H1 (cell line): ENCODE results near the gene NEDD4. TPM values are rescaled to one million over a fixed set of nuclear protein-coding genes. Genes with fewer than 3 reads are reported as not detected.
"Not testable (repeated sequence)": the region's sequence is repeated elsewhere in the genome, so short reads cannot be mapped to it uniquely, and the experiment has no call there.

Source experiments
- CTCF ChIA-PET: fragments of 300-600 bp; sonication (Branson Sonifier 250); formaldehyde crosslinking; loops from one replicate; lab custom pipeline; 2021; ENCODE audit not compliant: partially characterized antibody; lab: Charles Lee
- POLR2A ChIA-PET: fragments of 300-600 bp; sonication (Branson Sonifier 250); formaldehyde crosslinking; loops from one replicate; lab custom pipeline; 2021; ENCODE audit warnings: inconsistent platforms; ENCODE audit not compliant: partially characterized antibody; lab: Charles Lee
- DNase-seq, 2 experiments: peaks; one replicate each; pipeline versions ENCODE4 v3.0.0 to v3.0.0-alpha.2; 2010 to 2022; ENCODE audit warnings: low spot score in 2 of 2, low read depth in 1 of 2, mixed read lengths in 1 of 2
- FAIRE-seq: peaks from 2 replicates; lab custom pipeline; 2011; peaks lifted over from hg19 to GRCh38; lab: Jason Lieb, UNC
- H2AFZ ChIP-seq: 2 replicates; pipeline ENCODE4 v1.8.1; 2012; ENCODE audit warnings: low read length, inconsistent platforms
- H2AK5ac ChIP-seq: 2 replicates; pipeline ENCODE4 v1.6.1; 2013; ENCODE audit warnings: low read depth, low read length
- H2BK120ac ChIP-seq: replicated peaks from 2 replicates; pipeline ENCODE3; 2013; ENCODE audit warnings: low read depth, low read length, inconsistent platforms
- H2BK12ac ChIP-seq: 2 replicates; pipeline ENCODE4 v1.6.1; 2013; ENCODE audit warnings: low read depth, low read length
- H2BK15ac ChIP-seq: 2 replicates; pipeline ENCODE4 v1.6.1; 2013; ENCODE audit warnings: low read length
- H2BK20ac ChIP-seq: 2 replicates; pipeline ENCODE4 v1.6.1; 2013; ENCODE audit warnings: low read length
- H2BK5ac ChIP-seq: 2 replicates; pipeline ENCODE4 v1.6.1; 2013; ENCODE audit warnings: low read depth, low read length
- H3K14ac ChIP-seq: 2 replicates; pipeline ENCODE4 v1.6.1; 2013; ENCODE audit warnings: inconsistent platforms; ENCODE audit not compliant: insufficient read length
- H3K18ac ChIP-seq: 2 replicates; pipeline ENCODE4 v1.6.1; 2013; ENCODE audit warnings: low read length; ENCODE audit errors: extremely low read depth
- H3K23ac ChIP-seq: 2 replicates; pipeline ENCODE4 v1.6.1; 2013; ENCODE audit warnings: inconsistent platforms; ENCODE audit not compliant: insufficient read length
- H3K23me2 ChIP-seq: 2 replicates; pipeline ENCODE4 v1.6.1; 2013; ENCODE audit warnings: low read depth, low read length
- H3K27ac ChIP-seq: 2 replicates; pipeline ENCODE4 v1.6.1; 2011; ENCODE audit warnings: low read depth, low read length, inconsistent platforms
- H3K27me3 ChIP-seq, 4 experiments: replicated peaks in 1 of 4; 1 replicate in 1 of 4; 2 replicates in 3 of 4; pipeline versions ENCODE4 v1.6.1 to v1.8.1; 2011 to 2013; ENCODE audit warnings: low read length in 3 of 4, mild to moderate bottlenecking in 3 of 4, inconsistent platforms in 2 of 4, mixed read lengths in 2 of 4, moderate library complexity in 1 of 4; ENCODE audit not compliant: control insufficient read depth in 3 of 4, insufficient read depth in 3 of 4; ENCODE audit errors: extremely low read depth in 1 of 4
- H3K36me3 ChIP-seq, 4 experiments: 2 replicates each; pipeline versions ENCODE4 v1.6.1 to v1.8.1; 2011 to 2013; ENCODE audit warnings: mild to moderate bottlenecking in 4 of 4, low read length in 3 of 4, moderate library complexity in 2 of 4, control low read depth in 1 of 4, inconsistent platforms in 1 of 4; ENCODE audit not compliant: insufficient read depth in 4 of 4, control insufficient read depth in 2 of 4
- H3K4ac ChIP-seq: replicated peaks from 2 replicates; pipeline ENCODE3; 2013; ENCODE audit warnings: low read length, low read depth, mixed read lengths, inconsistent platforms; ENCODE audit not compliant: insufficient read length
- H3K4me1 ChIP-seq, 4 experiments: replicated peaks in 1 of 4; 1 replicate in 1 of 4; 2 replicates in 3 of 4; pipeline versions ENCODE4 v1.6.1 to v1.8.1; 2011 to 2013; ENCODE audit warnings: low read length in 3 of 4, inconsistent platforms in 2 of 4, mixed read lengths in 1 of 4; ENCODE audit not compliant: insufficient read depth in 4 of 4, control insufficient read depth in 3 of 4
- H3K4me2 ChIP-seq, 2 experiments: 2 replicates each; pipeline versions ENCODE4 v1.6.1 to v1.8.1; 2011 to 2013; ENCODE audit warnings: low read depth in 2 of 2, low read length in 2 of 2, control low read depth in 1 of 2, inconsistent platforms in 1 of 2, mild to moderate bottlenecking in 1 of 2; ENCODE audit not compliant: insufficient read depth in 1 of 2
- H3K4me3 ChIP-seq, 4 experiments: fragments of 200-600, 300-600 bp in 1 of 4; sonication (generic), shearing (Covaris generic), sonication (Bioruptor Twin) in 1 of 4; 2 replicates each; pipeline versions ENCODE4 v1.5.1 to v1.8.1; 2011 to 2016; ENCODE audit warnings: low read length in 4 of 4, low read depth in 3 of 4, control low read depth in 2 of 4, inconsistent platforms in 2 of 4, mild to moderate bottlenecking in 2 of 4, mixed read lengths in 1 of 4, moderate library complexity in 1 of 4; ENCODE audit not compliant: insufficient read depth in 2 of 4; ENCODE audit errors: extremely low read depth in 1 of 4
- H3K56ac ChIP-seq: replicated peaks from 2 replicates; pipeline ENCODE3; 2013; ENCODE audit warnings: low read depth, mild to moderate bottlenecking, mixed read lengths, low read length, inconsistent platforms; ENCODE audit not compliant: insufficient read length
- H3K79me1 ChIP-seq: 2 replicates; pipeline ENCODE4 v1.6.1; 2013; ENCODE audit warnings: low read depth, low read length, control low read depth
- H3K79me2 ChIP-seq, 2 experiments: 2 replicates each; pipeline versions ENCODE4 v1.6.1 to v1.8.1; 2012 to 2013; ENCODE audit warnings: low read length in 2 of 2, mild to moderate bottlenecking in 2 of 2, inconsistent platforms in 1 of 2; ENCODE audit not compliant: insufficient read depth in 2 of 2, control insufficient read depth in 1 of 2
- H3K9ac ChIP-seq, 4 experiments: replicated peaks in 1 of 4; 1 replicate in 1 of 4; 2 replicates in 3 of 4; pipeline versions ENCODE4 v1.6.1 to v1.8.1; 2011 to 2013; ENCODE audit warnings: low read depth in 3 of 4, low read length in 3 of 4, control low read depth in 2 of 4, mild to moderate bottlenecking in 2 of 4, moderate library complexity in 2 of 4, inconsistent platforms in 1 of 4; ENCODE audit errors: extremely low read depth in 1 of 4
- H3K9me3 ChIP-seq, 2 experiments: 2 replicates each; pipeline versions ENCODE4 v1.6.1 to v1.8.1; 2012 to 2013; ENCODE audit warnings: mild to moderate bottlenecking in 2 of 2, moderate library complexity in 2 of 2, control low read depth in 1 of 2, inconsistent platforms in 1 of 2, low read depth in 1 of 2, low read length in 1 of 2, mixed read lengths in 1 of 2; ENCODE audit not compliant: insufficient read depth in 2 of 2
- H4K20me1 ChIP-seq, 2 experiments: replicated peaks in 1 of 2; 2 replicates each; pipeline versions ENCODE3 to v1.8.1; 2011 to 2013; ENCODE audit warnings: inconsistent platforms in 2 of 2, low read length in 2 of 2, mild to moderate bottlenecking in 1 of 2; ENCODE audit not compliant: insufficient read depth in 2 of 2, control insufficient read depth in 1 of 2
- H4K5ac ChIP-seq: 2 replicates; pipeline ENCODE4 v1.6.1; 2013; ENCODE audit warnings: low read length, low read depth, mixed read lengths, inconsistent platforms; ENCODE audit not compliant: insufficient read length
- H4K8ac ChIP-seq: 2 replicates; pipeline ENCODE4 v1.8.0; 2013; ENCODE audit warnings: mild to moderate bottlenecking, moderate library complexity, low read length, inconsistent platforms; ENCODE audit not compliant: insufficient read depth; ENCODE audit errors: extremely low read depth
- H4K91ac ChIP-seq: replicated peaks from 2 replicates; pipeline ENCODE3; 2013; ENCODE audit warnings: low read length, mixed read lengths, inconsistent platforms; ENCODE audit not compliant: insufficient read length
- WGBS, 2 experiments: shearing (Covaris generic) in 1 of 2; methylation state at CpG; one replicate each; pipeline versions ENCODE4 v1.1.6 to v1.1.7; 2013 to 2015; ENCODE audit warnings: low lambda C conversion rate in 2 of 2, mixed read lengths in 2 of 2, inconsistent platforms in 1 of 2, low coverage in 1 of 2, missing lambda C conversion rate in 1 of 2; ENCODE audit not compliant: insufficient replicate concordance in 2 of 2, insufficient coverage in 1 of 2, insufficient read length in 1 of 2; ENCODE audit errors: extremely low coverage in 1 of 2, missing lambda C conversion rate in 1 of 2; 5-methylcytosine and 5-hydroxymethylcytosine counted together
- polyA plus RNA-seq, 7 experiments: library from polyadenylated mRNA; depleted of rRNA in 3 of 7; stranded (reverse) in 5 of 7; unstranded in 2 of 7; fragments of >200 nt in 5 of 7; fragments of 200-250 nt in 2 of 7; gene quantifications; 1 replicate in 5 of 7; 2 replicates in 1 of 7; 4 replicates in 1 of 7; pipeline versions ENCODE4 v1.2.1 to v1.2.3, GENCODE V29; 2011 to 2013; ENCODE audit warnings: missing spikeins in 2 of 7, mixed read lengths in 2 of 7
- total RNA-seq: library from RNA; stranded (reverse); fragmentation: NEBNext Ultra II Directional; extraction: Animal tissue kit (Norgen Biotek cat#: 25700); gene quantifications from 2 replicates; pipeline ENCODE4 v1.2.1, GENCODE V29; 2021

The NEDD4 gene
- total and polyA plus RNA-seq, 2 of the 8 experiments (the other 6 are each of a cell fraction or from before 2014, with no cell fraction given) = 0.95 to 3.9 TPM

GRCh38 chr15:55785593-55785992 is 207.8 kb downstream of the NEDD4 start:
- H4K5ac ChIP-seq, H3K9me3 ChIP-seq, DNase-seq, H4K8ac ChIP-seq, H3K9ac ChIP-seq, H3K4me3 ChIP-seq, H2BK5ac ChIP-seq, H3K56ac ChIP-seq, H2BK120ac ChIP-seq, H3K4me2 ChIP-seq, H3K27me3 ChIP-seq, H3K79me2 ChIP-seq, H2BK12ac ChIP-seq, H3K23ac ChIP-seq, H3K79me1 ChIP-seq, H3K36me3 ChIP-seq, H3K4me1 ChIP-seq, H2AK5ac ChIP-seq, H4K20me1 ChIP-seq, H3K14ac ChIP-seq, H4K91ac ChIP-seq, H3K27ac ChIP-seq, H3K4ac ChIP-seq, H3K18ac ChIP-seq, H3K23me2 ChIP-seq, H2AFZ ChIP-seq, H2BK15ac ChIP-seq, FAIRE-seq, H2BK20ac ChIP-seq, POLR2A ChIA-PET: not testable (repeated sequence)
- CTCF ChIA-PET = interaction anchor here (1.7 to 7.9 kb wide), 3 partner anchors 13 to 137 kb away, joined by 4 to 110 read pairs (median 43); no protein-coding TSS in a partner anchor
- 85% methylated on average over 9 of the region's 9 CpGs; no CpG with 5 or more reads in 1 of the 2 experiments for WGBS, 2 experiments
